GM12801 (cell line): ENCODE measurements around the gene SND1.

Source experiments
- CTCF ChIP-seq: IDR thresholded peaks from one replicate; pipeline ENCODE4 v1.5.1; 2011; ENCODE audit warnings: control low read depth; ENCODE audit not compliant: insufficient read length; ENCODE audit errors: extremely low read depth

Gene SND1

GRCh38 chr7:127913686-127914085 is 261.7 kb downstream of the SND1 start:
- no peak for TF ChIP-seq CTCF

- no peak for TF ChIP-seq CTCF
Observed at GRCh38 chr7:127914693-127915092, 262.7 kb downstream of the SND1 start.

GRCh38 chr7:127916735-127917134 is 264.7 kb downstream of the SND1 start:
- no peak for TF ChIP-seq CTCF

- TF ChIP-seq CTCF = no peak
Observed at GRCh38 chr7:127918130-127918529, 266.1 kb downstream of the SND1 start.

- TF ChIP-seq CTCF = no peak
Observed at GRCh38 chr7:127920787-127921438, 268.9 kb downstream of the SND1 start.

- no peak for TF ChIP-seq CTCF
Observed at GRCh38 chr7:127922656-127923055, 270.7 kb downstream of the SND1 start.

GRCh38 chr7:127924874-127925273 is 272.9 kb downstream of the SND1 start:
- TF ChIP-seq CTCF = no peak
